Measurements from ENCODE around the gene APCDD1. TPM values are rescaled to one million over a fixed set of nuclear protein-coding genes. Genes with fewer than 3 reads are reported as not detected.

Gene APCDD1
- total RNA-seq, 1 donor from 2014 or later = 1.9 TPM

GRCh38 chr18:10416065-10416464 lies 38.4 kb upstream of the APCDD1 start:
- Histone ChIP-seq H3K79me2 (ENCODE audit: low read depth) (no peaks in the 10 kb centered on the region), H3K36me3 (no peaks in the 10 kb centered on the region), H3K27ac (no peak overlapping the region), H3K9me3 (ENCODE audit: low read depth) (no peaks in the 10 kb centered on the region), H3K4me2 (no peak overlapping the region), H3K4me3 (no peak overlapping the region), H3K27me3 (no peaks in the 10 kb centered on the region), H3F3A (ENCODE audit: low read depth) (peaks cover under 1% of the 10 kb centered on the region), H3K4me1 (peaks cover 4% of the 10 kb centered on the region), H2AFZ (replicated peaks) (no peak overlapping the region), H4K20me1 (ENCODE audit: low read depth) (no peaks in the 10 kb centered on the region), H3K9ac (no peak overlapping the region)
- DNase-seq (ENCODE audit: low spot score) = no peak
- peaks cover 7% of the 10 kb centered on the region for H3K36me3 Mint-ChIP-seq
- peaks cover 19% of the 10 kb centered on the region for H3K9me3 Mint-ChIP-seq
- H3K4me1 Mint-ChIP-seq = peaks cover 34% of the 10 kb centered on the region
- H3K27me3 Mint-ChIP-seq (ENCODE audit: insufficient read depth, low read depth) = peaks cover 13% of the 10 kb centered on the region
- TF ChIP-seq EZH2phosphoT487 (IDR thresholded peaks at IDR 0.05) (no peak), CTCF (IDR thresholded peaks at IDR 0.05) (no peak), EZH2 (IDR thresholded peaks at IDR 0.05) (no peak)
- peak overlapping the region; percentile 40 for H3K27ac Mint-ChIP-seq
- H3K4me3 Mint-ChIP-seq = no peak overlapping the region

- no peaks in the 10 kb centered on the region for H3K27me3 ChIP-seq
- Mint-ChIP-seq H3K4me1 (peaks cover 26% of the 10 kb centered on the region), H3K27me3 (ENCODE audit: insufficient read depth, low read depth) (peaks cover 13% of the 10 kb centered on the region), H3K27ac (no peak overlapping the region), H3K9me3 (peaks cover 19% of the 10 kb centered on the region), H3K36me3 (peaks cover 7% of the 10 kb centered on the region), H3K4me3 (no peak overlapping the region)
- H2AFZ ChIP-seq (replicated peaks) = no peak overlapping the region
- DNase-seq (ENCODE audit: low spot score) = no peak
- no peak overlapping the region for H3K9ac ChIP-seq
- H3F3A ChIP-seq (ENCODE audit: low read depth) = no peaks in the 10 kb centered on the region
- no peaks in the 10 kb centered on the region for H3K36me3 ChIP-seq
- H4K20me1 ChIP-seq (ENCODE audit: low read depth) = no peaks in the 10 kb centered on the region
- no peak overlapping the region for H3K4me2 ChIP-seq
- H3K4me1 ChIP-seq = no peaks in the 10 kb centered on the region
- H3K27ac ChIP-seq = no peak overlapping the region
- H3K9me3 ChIP-seq (ENCODE audit: low read depth) = no peaks in the 10 kb centered on the region
- no peaks in the 10 kb centered on the region for H3K79me2 ChIP-seq (ENCODE audit: low read depth)
- H3K4me3 ChIP-seq = no peak overlapping the region
- TF ChIP-seq EZH2 (IDR thresholded peaks at IDR 0.05) = no peak
- TF ChIP-seq EZH2phosphoT487 (IDR thresholded peaks at IDR 0.05) = no peak
- TF ChIP-seq CTCF (IDR thresholded peaks at IDR 0.05) = no peak
Observed at GRCh38 chr18:10417191-10417590, 37.2 kb upstream of the APCDD1 start.

GRCh38 chr18:10417664-10418063 lies 36.8 kb upstream of the APCDD1 start:
- no peak overlapping the region for H3K4me2 ChIP-seq
- H3K79me2 ChIP-seq (ENCODE audit: low read depth) = no peaks in the 10 kb centered on the region
- H3K9ac ChIP-seq = no peak overlapping the region
- no peak overlapping the region for H3K27ac ChIP-seq
- H3K36me3 ChIP-seq = no peaks in the 10 kb centered on the region
- H3K4me1 ChIP-seq = no peaks in the 10 kb centered on the region
- H3K4me1 Mint-ChIP-seq = peaks cover 26% of the 10 kb centered on the region
- no peaks in the 10 kb centered on the region for H4K20me1 ChIP-seq (ENCODE audit: low read depth)
- no peaks in the 10 kb centered on the region for H3K27me3 ChIP-seq
- peaks cover 18% of the 10 kb centered on the region for H3K9me3 Mint-ChIP-seq
- H3F3A ChIP-seq (ENCODE audit: low read depth) = no peaks in the 10 kb centered on the region
- no peak for DNase-seq (ENCODE audit: low spot score)
- peaks cover 14% of the 10 kb centered on the region for H3K27me3 Mint-ChIP-seq (ENCODE audit: insufficient read depth, low read depth)
- H3K4me3 ChIP-seq = no peak overlapping the region
- H3K9me3 ChIP-seq (ENCODE audit: low read depth) = no peaks in the 10 kb centered on the region
- H2AFZ ChIP-seq (replicated peaks) = no peak overlapping the region
- no peak overlapping the region for H3K27ac Mint-ChIP-seq
- peaks cover 7% of the 10 kb centered on the region for H3K36me3 Mint-ChIP-seq
- no peak overlapping the region for H3K4me3 Mint-ChIP-seq
- no peak for TF ChIP-seq CTCF (IDR thresholded peaks at IDR 0.05)
- no peak for TF ChIP-seq EZH2 (IDR thresholded peaks at IDR 0.05)
- no peak for TF ChIP-seq EZH2phosphoT487 (IDR thresholded peaks at IDR 0.05)

All from neural progenitor cell (in vitro differentiated cells).